Measurements from ENCODE around the gene LAMB3. TPM values are rescaled to one million over a fixed set of nuclear protein-coding genes. Genes with fewer than 3 reads are reported as not detected.

LAMB3 gene
- total RNA-seq, 1 experiment from 2014 or later: 0.28 TPM

DNA sequence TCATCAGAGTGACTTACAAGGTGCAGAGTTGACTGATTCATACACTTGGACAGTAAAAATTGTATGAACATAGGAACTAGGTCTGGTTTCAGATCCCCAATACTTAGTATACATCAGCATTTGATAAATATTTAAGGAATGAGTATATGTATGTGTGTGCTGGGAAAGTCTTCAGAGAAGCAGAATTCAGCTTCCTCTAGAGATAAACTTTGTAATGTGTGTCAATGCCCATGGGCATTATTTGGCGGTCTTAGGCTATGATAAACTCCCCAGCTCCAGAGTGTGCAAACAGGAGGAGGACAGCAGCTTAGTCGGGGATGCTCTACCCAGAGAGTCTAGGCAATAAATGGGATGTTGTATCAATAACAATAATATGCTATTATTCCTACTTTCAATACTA lies 71.6 kb downstream of the LAMB3 start:
- Mint-ChIP-seq H3K4me3 (no peak overlapping the region), H3K4me1 (peaks cover 6 to 7% of the 10 kb centered on the region in 2 experiments), H3K27ac (no peak overlapping the region), H3K36me3 (ENCODE audit: insufficient read depth in 1 of 3, low read depth in 3 of 3) (no peaks in the 10 kb centered on the region), H3K27me3 (ENCODE audit: low read depth) (peaks cover 8% of the 10 kb centered on the region), H3K9me3 (no peaks in the 10 kb centered on the region)
- Histone ChIP-seq H3K9ac (ENCODE audit: extremely low read depth, insufficient read length, low read length) (no peak overlapping the region), H3K27me3 (ENCODE audit: insufficient read depth, low read length) (peaks cover 4% of the 10 kb centered on the region; the same call in 1 of the 2 replicates), H3K18ac (ENCODE audit: insufficient read length, low read depth, low read length) (no peak overlapping the region), H3K4ac (ENCODE audit: low read depth, low read length) (no peak overlapping the region), H2BK12ac (ENCODE audit: insufficient read length, low read depth, low read length) (no peak overlapping the region), H4K5ac (ENCODE audit: insufficient read length, low read depth, low read length) (no peak overlapping the region), H4K8ac (replicated peaks; ENCODE audit: insufficient read length, low read depth, low read length) (no peak overlapping the region), H2BK5ac (ENCODE audit: insufficient read length, low read length) (no peak overlapping the region), H3K79me2 (ENCODE audit: insufficient read depth, low read length) (no peaks in the 10 kb centered on the region), H3K23ac (ENCODE audit: insufficient read length, low read depth, low read length) (no peak overlapping the region), H3K27ac (ENCODE audit: insufficient read length, low read depth, low read length) (no peak overlapping the region), H2AK5ac (ENCODE audit: insufficient read length, low read length) (no peak overlapping the region), H3K23me2 (ENCODE audit: insufficient read length, low read depth, low read length, poor library complexity, severe bottlenecking) (no peaks in the 10 kb centered on the region), H3K4me2 (ENCODE audit: insufficient read depth, insufficient read length, low read length) (no peak overlapping the region), H2BK120ac (ENCODE audit: low read depth, low read length, poor library complexity, severe bottlenecking) (no peak overlapping the region), H4K20me1 (ENCODE audit: control insufficient read depth, insufficient read depth, insufficient read length) (no peaks in the 10 kb centered on the region), H4K91ac (ENCODE audit: insufficient read length, low read depth, low read length) (no peak overlapping the region), H2BK15ac (ENCODE audit: low read depth, low read length) (no peak overlapping the region), H3T11ph (ENCODE audit: low read length) (no peak overlapping the region), H3K9me3 (ENCODE audit: control insufficient read depth, low read depth, low read length) (no peaks in the 10 kb centered on the region), H3K14ac (ENCODE audit: insufficient read depth, low read length) (no peak overlapping the region), H3K4me1 (ENCODE audit: insufficient read depth, low read length) (no peaks in the 10 kb centered on the region), H3K79me1 (ENCODE audit: insufficient read depth, low read depth, low read length, poor library complexity, severe bottlenecking) (no peaks in the 10 kb centered on the region), H3K56ac (ENCODE audit: insufficient read length, low read depth, low read length) (no peak overlapping the region), H2AFZ (ENCODE audit: low read length) (no peak overlapping the region), H2BK20ac (ENCODE audit: low read depth, low read length, poor library complexity, severe bottlenecking) (no peak overlapping the region)
- TF ChIP-seq, protein P1, sequence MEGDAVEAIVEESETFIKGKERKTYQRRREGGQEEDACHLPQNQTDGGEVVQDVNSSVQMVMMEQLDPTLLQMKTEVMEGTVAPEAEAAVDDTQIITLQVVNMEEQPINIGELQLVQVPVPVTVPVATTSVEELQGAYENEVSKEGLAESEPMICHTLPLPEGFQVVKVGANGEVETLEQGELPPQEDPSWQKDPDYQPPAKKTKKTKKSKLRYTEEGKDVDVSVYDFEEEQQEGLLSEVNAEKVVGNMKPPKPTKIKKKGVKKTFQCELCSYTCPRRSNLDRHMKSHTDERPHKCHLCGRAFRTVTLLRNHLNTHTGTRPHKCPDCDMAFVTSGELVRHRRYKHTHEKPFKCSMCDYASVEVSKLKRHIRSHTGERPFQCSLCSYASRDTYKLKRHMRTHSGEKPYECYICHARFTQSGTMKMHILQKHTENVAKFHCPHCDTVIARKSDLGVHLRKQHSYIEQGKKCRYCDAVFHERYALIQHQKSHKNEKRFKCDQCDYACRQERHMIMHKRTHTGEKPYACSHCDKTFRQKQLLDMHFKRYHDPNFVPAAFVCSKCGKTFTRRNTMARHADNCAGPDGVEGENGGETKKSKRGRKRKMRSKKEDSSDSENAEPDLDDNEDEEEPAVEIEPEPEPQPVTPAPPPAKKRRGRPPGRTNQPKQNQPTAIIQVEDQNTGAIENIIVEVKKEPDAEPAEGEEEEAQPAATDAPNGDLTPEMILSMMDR (conservative IDR thresholded peaks at IDR 0.05): no peak
- DNase-seq: no peak
- WGBS (ENCODE audit: extremely low coverage, insufficient read length, low lambda C conversion rate): no CpG with 5 or more reads among the region's 2 CpGs
